ENCODE data around the gene SUSD3.

- TF ChIP-seq MAX (IDR thresholded peaks at IDR 0.05), result no peak
- no peak for TF ChIP-seq FOXM1 (IDR thresholded peaks at IDR 0.05; ENCODE audit: borderline replicate concordance, low read depth)
- no peak for TF ChIP-seq EP300 (IDR thresholded peaks at IDR 0.05; ENCODE audit: borderline replicate concordance)
- TF ChIP-seq RAD21 (IDR thresholded peaks at IDR 0.05; ENCODE audit: low read depth), result no peak
- TF ChIP-seq USF1 (IDR thresholded peaks at IDR 0.05), result no peak
- no peak for TF ChIP-seq TAF1 (IDR thresholded peaks at IDR 0.05; ENCODE audit: low read depth)
- no peak for TF ChIP-seq TEAD4 (IDR thresholded peaks at IDR 0.05)
- no peak for TF ChIP-seq CEBPB (IDR thresholded peaks at IDR 0.05)
These were observed 19.6 kb upstream of the SUSD3 start for GRCh38 chr9:93038918-93039317.
